ENCODE data around the gene HDHD2. TPM values are rescaled to one million over a fixed set of nuclear protein-coding genes. Genes with fewer than 3 reads are reported as not detected.
A peak's percentile ranks its signal among the peaks of the same experiment; 100 is the strongest.

Gene HDHD2
- total RNA-seq, 6 experiments from 2014 or later = 17.2 to 34.6 (median 22.3) TPM

- no peak overlapping the region for H3K27ac ChIP-seq
- ATAC-seq (no peak), DNase-seq (no peak)
- H3K9me3 ChIP-seq = no peaks in the 10 kb centered on the region
- H3K27me3 ChIP-seq = no peaks in the 10 kb centered on the region
- H3K4me1 ChIP-seq = peaks cover 0 to 11% (median 3%) of the 10 kb centered on the region in 4 donors
- TF ChIP-seq POLR2A (IDR thresholded peaks at IDR 0.05) = no peak
- TF ChIP-seq CTCF (IDR thresholded peaks at IDR 0.05) = no peak
- H3K4me3 ChIP-seq = peak overlapping the region in 1 of 3 donors; percentile 86
- intact Hi-C loops (cut with DNase I) = no loop called here
- peaks cover 0 to 6% (median 0%) of the 10 kb centered on the region in 4 donors for H3K36me3 ChIP-seq
These were observed 1.1 kb upstream of the HDHD2 start for GRCh38 chr18:47151439-47151838.

- intact Hi-C loops (cut with DNase I) = no loop called here
- peaks cover 0 to 11% (median 3%) of the 10 kb centered on the region in 4 donors for H3K4me1 ChIP-seq
- DNase-seq = peak; percentile 27 to 53 (median 47)
- 6% methylated on average over 13 of the region's 13 CpGs for WGBS (ENCODE audit: insufficient coverage, low coverage, low lambda C conversion rate, missing lambda C conversion rate)
- peak; percentile 32 to 48 (median 38) for ATAC-seq
- no peaks in the 10 kb centered on the region for H3K9me3 ChIP-seq
- peak overlapping the region; percentile 73 to 84 (median 82) for H3K27ac ChIP-seq
- peak overlapping the region; percentile 70 to 86 (median 81) for H3K4me3 ChIP-seq
- H3K36me3 ChIP-seq = peaks cover 0 to 6% (median 0%) of the 10 kb centered on the region in 4 donors
- H3K27me3 ChIP-seq = no peaks in the 10 kb centered on the region
- TF ChIP-seq POLR2A (IDR thresholded peaks at IDR 0.05) = no peak
- TF ChIP-seq CTCF (IDR thresholded peaks at IDR 0.05) = no peak
These were observed 595 bp upstream of the HDHD2 start for GRCh38 chr18:47150824-47151366.

- ATAC-seq (peak in 1 of 4 donors; percentile 9), DNase-seq (no peak)
- no peaks in the 10 kb centered on the region for H3K27me3 ChIP-seq
- 23% methylated on average over 11 of the region's 12 CpGs for WGBS (ENCODE audit: insufficient coverage, low coverage, low lambda C conversion rate, missing lambda C conversion rate)
- TF ChIP-seq POLR2A (IDR thresholded peaks at IDR 0.05) (no peak), CTCF (IDR thresholded peaks at IDR 0.05) (no peak)
- H3K4me3 ChIP-seq = peak overlapping the region; percentile 70 to 86 (median 81)
- intact Hi-C loops (cut with DNase I) = no loop called here
- peaks cover 0 to under 1% (median 0%) of the 10 kb centered on the region in 4 donors for H3K36me3 ChIP-seq
- H3K9me3 ChIP-seq = no peaks in the 10 kb centered on the region
- peaks cover 0 to 11% (median 3%) of the 10 kb centered on the region in 4 donors for H3K4me1 ChIP-seq
- peak overlapping the region; percentile 73 to 84 (median 82) for H3K27ac ChIP-seq
These were observed 757 bp downstream of the HDHD2 start for GRCh38 chr18:47149457-47150028.

- no peak for TF ChIP-seq POLR2A (IDR thresholded peaks at IDR 0.05)
- no peak for TF ChIP-seq CTCF (IDR thresholded peaks at IDR 0.05)
- WGBS (ENCODE audit: insufficient coverage, low coverage, low lambda C conversion rate, missing lambda C conversion rate) = 83% methylated on average over 3 of the region's 3 CpGs
- Histone ChIP-seq H3K27ac (no peak overlapping the region), H3K36me3 (no peaks in the 10 kb centered on the region), H3K27me3 (no peaks in the 10 kb centered on the region), H3K4me1 (peaks cover 0 to 9% (median 1%) of the 10 kb centered on the region in 4 donors), H3K4me3 (no peak overlapping the region), H3K9me3 (no peaks in the 10 kb centered on the region)
- intact Hi-C loops (cut with DNase I) = no loop called here
- ATAC-seq (no peak), DNase-seq (no peak)
These were observed 4.1 kb downstream of the HDHD2 start for GRCh38 chr18:47146206-47146605.

Data from right lobe of liver (tissue), 6 donors.